K562 (cell line): ENCODE data around the gene DIS3L2. TPM values are rescaled to one million over a fixed set of nuclear protein-coding genes. Genes with fewer than 3 reads are reported as not detected.

Experiments used
- BHLHE40 ChIP-seq: IDR thresholded peaks from 2 replicates; pipeline ENCODE4 v1.6.1; 2011; ENCODE audit warnings: low read length, improper control_type of control experiment
- CBX5 ChIP-seq: IDR thresholded peaks from 2 replicates; pipeline ENCODE4 v1.6.1; 2014; ENCODE audit warnings: low read depth, borderline replicate concordance
- DIDO1 ChIP-seq: fragments of 450-650 bp; IDR thresholded peaks from 2 replicates; pipeline ENCODE4 v1.6.1; 2016; ENCODE audit warnings: low read depth, missing biosample characterization, missing genetic modification characterization
- FOXA3 ChIP-seq, 2 experiments: fragments of 450-650 bp in 1 of 2; sonication (generic) in 1 of 2; formaldehyde crosslinking; IDR thresholded peaks in 1 of 2; conservative IDR thresholded peaks in 1 of 2; 2 replicates each; pipeline versions ENCODE4 v1.4.0 to v1.8.0; 2020 to 2022; ENCODE audit warnings: mild to moderate bottlenecking in 2 of 2, missing genetic modification reagents in 1 of 2
- FOXK2 ChIP-seq, 2 experiments: fragments of 450-650 bp; IDR thresholded peaks in 1 of 2; conservative IDR thresholded peaks in 1 of 2; 2 replicates each; pipeline ENCODE4 v1.6.1; 2016; ENCODE audit warnings: low read depth in 2 of 2, mild to moderate bottlenecking in 1 of 2
- GATAD2A ChIP-seq: fragments of 450-650 bp; IDR thresholded peaks from 2 replicates; pipeline ENCODE4 v1.6.1; 2017
- KDM5B ChIP-seq: fragments of 200-600 bp; sonication (generic); IDR thresholded peaks from 2 replicates; pipeline ENCODE4 v1.6.1; 2012; ENCODE audit warnings: low read depth, mild to moderate bottlenecking, moderate library complexity, low read length, control low read depth, inconsistent platforms; ENCODE audit not compliant: insufficient replicate concordance
- NEUROD1 ChIP-seq: fragments of 150-350 bp; IDR thresholded peaks from 2 replicates; pipeline ENCODE4 v1.6.1; 2014; ENCODE audit warnings: borderline replicate concordance, low read length, low read depth; ENCODE audit not compliant: partially characterized antibody
- NFATC3 ChIP-seq: fragments of 450-650 bp; IDR thresholded peaks from 2 replicates; pipeline ENCODE4 v1.6.1; 2017; ENCODE audit warnings: mild to moderate bottlenecking
- NR2C1 ChIP-seq, 2 experiments: fragments of 450-650 bp; IDR thresholded peaks; 2 replicates each; pipeline ENCODE4 v1.6.1; 2017; ENCODE audit warnings: mild to moderate bottlenecking in 2 of 2, antibody characterized with exemption in 1 of 2, inconsistent platforms in 1 of 2, missing compliant biosample characterization in 1 of 2, missing genetic modification characterization in 1 of 2
- PHTF2 ChIP-seq: fragments of 250-450 bp; sonication (Bioruptor Pico); IDR thresholded peaks from 2 replicates; pipeline ENCODE4 v1.5.0; 2021; ENCODE audit warnings: mild to moderate bottlenecking
- RAD51 ChIP-seq: fragments of 450-650 bp; IDR thresholded peaks from 2 replicates; pipeline ENCODE4 v1.7.1; 2016; ENCODE audit warnings: low read depth, mild to moderate bottlenecking, borderline replicate concordance
- RBFOX2 ChIP-seq: fragments of 200-400 bp; formaldehyde crosslinking; IDR thresholded peaks from 2 replicates; pipeline ENCODE4 v1.6.1; 2017; ENCODE audit warnings: low read depth, mild to moderate bottlenecking, low read length, moderate library complexity
- RBM25 ChIP-seq: fragments of 200-400 bp; formaldehyde crosslinking; IDR thresholded peaks from 2 replicates; pipeline ENCODE4 v1.6.1; 2018; ENCODE audit warnings: low read length, low read depth, moderate library complexity; ENCODE audit not compliant: severe bottlenecking
- RFX7 ChIP-seq: fragments of 250-450 bp; sonication (Bioruptor Pico); IDR thresholded peaks from 2 replicates; pipeline ENCODE4 v1.5.1; 2021; ENCODE audit warnings: mild to moderate bottlenecking
- SAFB ChIP-seq: fragments of 200-400 bp; formaldehyde crosslinking; IDR thresholded peaks from 2 replicates; pipeline ENCODE4 v1.6.1; 2017; ENCODE audit warnings: low read depth, low read length, borderline replicate concordance
- SMAD2 ChIP-seq: fragments of 150-350 bp; IDR thresholded peaks from 2 replicates; pipeline ENCODE4 v1.6.1; 2014; ENCODE audit warnings: low read depth, mild to moderate bottlenecking, low read length
- SNRNP70 ChIP-seq: fragments of 200-400 bp; formaldehyde crosslinking; optimal IDR thresholded peaks from 2 replicates; pipeline ENCODE3; 2017; ENCODE audit warnings: low read depth, low read length
- TCFL5 ChIP-seq: fragments of 250-450 bp; sonication (Bioruptor Pico); conservative IDR thresholded peaks from 2 replicates; pipeline ENCODE4 v1.6.1; 2021; ENCODE audit warnings: mild to moderate bottlenecking, moderate library complexity, matching md5 sums
- ZFX ChIP-seq: sonication (generic); formaldehyde crosslinking; IDR thresholded peaks from 2 replicates; pipeline ENCODE4 v1.8.0; 2022; ENCODE audit warnings: mild to moderate bottlenecking, missing genetic modification reagents, moderate library complexity
- ZNF707 ChIP-seq: fragments of 250-450 bp; sonication (Bioruptor Pico); conservative IDR thresholded peaks from 2 replicates; pipeline ENCODE4 v1.8.0; 2022; ENCODE audit warnings: inconsistent platforms, mild to moderate bottlenecking, moderate library complexity
- ZNF79 ChIP-seq: fragments of 250-450 bp; sonication (Bioruptor Pico); IDR thresholded peaks from 2 replicates; pipeline ENCODE4 v1.4.0; 2020; ENCODE audit warnings: low read depth, mild to moderate bottlenecking, moderate library complexity
- polyA plus RNA-seq, 8 experiments: library from polyadenylated mRNA; depleted of rRNA in 4 of 8; stranded (reverse) in 5 of 8; unstranded in 3 of 8; fragments of >200 nt; fragmentation: Nextera tagmentation in 2 of 8; fragmentation: Illumina TruSeq in 1 of 8; extraction: Ambion mirVana in 2 of 8; extraction: Trizol in 1 of 8; gene quantifications; 2 replicates each; pipeline versions ENCODE4 v1.2.1 to v1.2.3, GENCODE V29; 2011 to 2014; ENCODE audit warnings: inconsistent platforms in 1 of 8, missing spikeins in 1 of 8
- total RNA-seq, 7 experiments: library from RNA; depleted of rRNA in 6 of 7; stranded (reverse); fragments of >200 nt in 6 of 7; fragmentation: Illumina TruSeq in 2 of 7; extraction: Trizol in 2 of 7; gene quantifications; 2 replicates each; pipeline versions ENCODE4 v1.2.1 to v1.2.3, GENCODE V29; 2011 to 2021; ENCODE audit warnings: low replicate concordance in 1 of 7
- TF ChIP-seq, protein P1 (sequence below): sonication (generic); formaldehyde crosslinking; IDR thresholded peaks from 2 replicates; pipeline ENCODE4 v1.8.0; 2022; ENCODE audit warnings: mild to moderate bottlenecking, missing genetic modification reagents
- TF ChIP-seq, protein P2 (sequence below): fragments of 250-450 bp; sonication (Bioruptor Pico); IDR thresholded peaks from 2 replicates; pipeline ENCODE4 v1.9.0; 2021; ENCODE audit warnings: mild to moderate bottlenecking
- TF ChIP-seq, protein P3 (sequence below): fragments of 250-450 bp; sonication (Bioruptor Pico); IDR thresholded peaks from 2 replicates; pipeline ENCODE4 v1.4.0; 2020; ENCODE audit warnings: mild to moderate bottlenecking

The DIS3L2 gene
- total and polyA plus RNA-seq, 9 of the 15 experiments (the other 6 are each of a cell fraction or from before 2014, with no cell fraction given): 1.5 to 19.2 (median 11.2) TPM

DNA sequence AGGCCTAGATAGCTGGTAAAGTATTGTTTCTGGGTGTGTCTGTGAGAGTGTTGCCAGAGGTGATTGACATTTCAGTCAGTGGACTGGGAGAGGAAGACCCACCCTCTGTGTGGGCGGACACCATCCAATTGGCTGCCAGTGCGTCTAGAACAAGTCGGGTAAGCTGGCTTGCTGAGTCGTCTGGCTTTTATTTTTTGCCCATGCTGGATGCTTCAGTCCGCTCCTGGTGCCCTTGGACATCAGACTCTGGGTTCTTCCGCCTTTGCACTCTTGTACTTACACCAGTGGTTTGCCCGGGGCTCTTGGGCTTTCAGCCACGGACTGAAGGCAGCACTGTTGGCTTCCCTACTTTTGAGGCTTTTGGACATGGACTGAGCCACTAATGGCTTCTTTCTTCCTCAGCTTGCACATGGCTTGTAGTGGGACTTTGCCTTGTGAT lies 24.3 kb downstream of the DIS3L2 start (continued):
- TF ChIP-seq, protein P1, sequence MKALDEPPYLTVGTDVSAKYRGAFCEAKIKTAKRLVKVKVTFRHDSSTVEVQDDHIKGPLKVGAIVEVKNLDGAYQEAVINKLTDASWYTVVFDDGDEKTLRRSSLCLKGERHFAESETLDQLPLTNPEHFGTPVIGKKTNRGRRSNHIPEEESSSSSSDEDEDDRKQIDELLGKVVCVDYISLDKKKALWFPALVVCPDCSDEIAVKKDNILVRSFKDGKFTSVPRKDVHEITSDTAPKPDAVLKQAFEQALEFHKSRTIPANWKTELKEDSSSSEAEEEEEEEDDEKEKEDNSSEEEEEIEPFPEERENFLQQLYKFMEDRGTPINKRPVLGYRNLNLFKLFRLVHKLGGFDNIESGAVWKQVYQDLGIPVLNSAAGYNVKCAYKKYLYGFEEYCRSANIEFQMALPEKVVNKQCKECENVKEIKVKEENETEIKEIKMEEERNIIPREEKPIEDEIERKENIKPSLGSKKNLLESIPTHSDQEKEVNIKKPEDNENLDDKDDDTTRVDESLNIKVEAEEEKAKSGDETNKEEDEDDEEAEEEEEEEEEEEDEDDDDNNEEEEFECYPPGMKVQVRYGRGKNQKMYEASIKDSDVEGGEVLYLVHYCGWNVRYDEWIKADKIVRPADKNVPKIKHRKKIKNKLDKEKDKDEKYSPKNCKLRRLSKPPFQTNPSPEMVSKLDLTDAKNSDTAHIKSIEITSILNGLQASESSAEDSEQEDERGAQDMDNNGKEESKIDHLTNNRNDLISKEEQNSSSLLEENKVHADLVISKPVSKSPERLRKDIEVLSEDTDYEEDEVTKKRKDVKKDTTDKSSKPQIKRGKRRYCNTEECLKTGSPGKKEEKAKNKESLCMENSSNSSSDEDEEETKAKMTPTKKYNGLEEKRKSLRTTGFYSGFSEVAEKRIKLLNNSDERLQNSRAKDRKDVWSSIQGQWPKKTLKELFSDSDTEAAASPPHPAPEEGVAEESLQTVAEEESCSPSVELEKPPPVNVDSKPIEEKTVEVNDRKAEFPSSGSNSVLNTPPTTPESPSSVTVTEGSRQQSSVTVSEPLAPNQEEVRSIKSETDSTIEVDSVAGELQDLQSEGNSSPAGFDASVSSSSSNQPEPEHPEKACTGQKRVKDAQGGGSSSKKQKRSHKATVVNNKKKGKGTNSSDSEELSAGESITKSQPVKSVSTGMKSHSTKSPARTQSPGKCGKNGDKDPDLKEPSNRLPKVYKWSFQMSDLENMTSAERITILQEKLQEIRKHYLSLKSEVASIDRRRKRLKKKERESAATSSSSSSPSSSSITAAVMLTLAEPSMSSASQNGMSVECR: no peak
- no peak for TF ChIP-seq NR2C1 (IDR thresholded peaks at IDR 0.05)
- TF ChIP-seq NR2C1 (tag; IDR thresholded peaks at IDR 0.05): no peak
- no peak for TF ChIP-seq SAFB
- no peak for TF ChIP-seq SNRNP70
- no peak for TF ChIP-seq BHLHE40
- TF ChIP-seq PHTF2: no peak
- no peak for TF ChIP-seq RAD51
- TF ChIP-seq RBM25: peak; percentile 29
- no peak for TF ChIP-seq NEUROD1
- no peak for TF ChIP-seq ZNF79
- peak; percentile 52 for TF ChIP-seq KDM5B
- no peak for TF ChIP-seq NFATC3
- no peak for TF ChIP-seq SMAD2
- TF ChIP-seq, protein P2, sequence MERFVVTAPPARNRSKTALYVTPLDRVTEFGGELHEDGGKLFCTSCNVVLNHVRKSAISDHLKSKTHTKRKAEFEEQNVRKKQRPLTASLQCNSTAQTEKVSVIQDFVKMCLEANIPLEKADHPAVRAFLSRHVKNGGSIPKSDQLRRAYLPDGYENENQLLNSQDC (CRISPR knock-in tag): no peak
- TF ChIP-seq, protein P3, sequence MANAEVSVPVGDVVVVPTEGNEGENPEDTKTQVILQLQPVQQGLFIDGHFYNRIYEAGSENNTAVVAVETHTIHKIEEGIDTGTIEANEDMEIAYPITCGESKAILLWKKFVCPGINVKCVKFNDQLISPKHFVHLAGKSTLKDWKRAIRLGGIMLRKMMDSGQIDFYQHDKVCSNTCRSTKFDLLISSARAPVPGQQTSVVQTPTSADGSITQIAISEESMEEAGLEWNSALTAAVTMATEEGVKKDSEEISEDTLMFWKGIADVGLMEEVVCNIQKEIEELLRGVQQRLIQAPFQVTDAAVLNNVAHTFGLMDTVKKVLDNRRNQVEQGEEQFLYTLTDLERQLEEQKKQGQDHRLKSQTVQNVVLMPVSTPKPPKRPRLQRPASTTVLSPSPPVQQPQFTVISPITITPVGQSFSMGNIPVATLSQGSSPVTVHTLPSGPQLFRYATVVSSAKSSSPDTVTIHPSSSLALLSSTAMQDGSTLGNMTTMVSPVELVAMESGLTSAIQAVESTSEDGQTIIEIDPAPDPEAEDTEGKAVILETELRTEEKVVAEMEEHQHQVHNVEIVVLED (CRISPR knock-in tag): no peak
- no peak for TF ChIP-seq ZNF707 (CRISPR knock-in tag)
- peak; percentile 27; the same call in 1 of the 2 replicates for TF ChIP-seq ZFX (CRISPR knock-in tag)
- TF ChIP-seq CBX5: no peak
- TF ChIP-seq TCFL5: no peak
- TF ChIP-seq FOXA3 (CRISPR knock-in tag; conservative IDR thresholded peaks at IDR 0.05 in 1 of 2, IDR thresholded peaks at IDR 0.05 in 1 of 2): no peak
- TF ChIP-seq DIDO1: no peak
- TF ChIP-seq RBFOX2: peak; percentile 71
- no peak for TF ChIP-seq GATAD2A
- no peak for TF ChIP-seq RFX7 (CRISPR knock-in tag)
- TF ChIP-seq FOXK2 (conservative IDR thresholded peaks at IDR 0.05 in 1 of 2, IDR thresholded peaks at IDR 0.05 in 1 of 2; ENCODE audit: low read depth in 2 of 2): no peak; a peak in 1 of 4 replicates
